HG02943 (cell line): ENCODE results near the gene ADGRV1.

Source experiments
- ATAC-seq: cut with Tn5 transposase; IDR thresholded peaks from one replicate; pipeline ENCODE4 v1.9.1; 2021; ENCODE audit warnings: mild to moderate bottlenecking, low read depth, moderate library complexity; ENCODE audit not compliant: unreplicated experiment

ADGRV1 gene

GRCh38 chr5:90930062-90930461 is 371.5 kb downstream of the ADGRV1 start:
- no peak for ATAC-seq

DNA sequence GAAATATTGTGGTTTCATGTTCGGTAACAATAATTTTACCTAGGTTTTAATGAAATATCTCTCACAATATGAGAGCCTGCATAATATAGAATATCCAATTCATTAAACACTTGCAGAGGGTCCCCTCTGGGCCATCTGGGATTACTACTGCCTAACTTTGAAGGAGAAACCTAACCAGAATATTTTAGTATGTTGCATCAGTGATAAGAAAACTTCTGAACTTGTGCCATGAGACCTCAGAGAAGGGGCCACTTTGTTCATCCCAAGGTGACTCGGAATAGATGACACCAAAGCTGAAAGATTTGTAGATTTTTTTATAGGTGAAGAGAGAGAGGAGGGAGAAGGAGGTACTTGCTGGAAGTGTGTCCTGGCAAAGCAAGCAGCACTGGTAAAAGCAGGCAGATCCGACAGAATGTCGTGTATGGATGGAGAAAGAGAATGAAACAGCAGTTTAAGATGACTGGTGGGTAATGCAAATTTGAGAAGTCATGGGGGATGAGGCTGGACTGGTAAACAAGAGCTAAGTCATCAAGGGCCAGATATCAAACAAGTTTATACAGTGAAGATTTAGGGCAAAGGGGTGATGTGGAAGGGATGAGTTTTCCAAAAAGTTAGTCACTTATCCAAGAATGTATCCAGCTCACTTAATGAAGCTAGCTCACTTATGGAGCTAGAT is 372.3 kb downstream of the ADGRV1 start:
- no peak for ATAC-seq

- no peak for ATAC-seq
Measured at GRCh38 chr5:90932052-90932699, 373.6 kb downstream of the ADGRV1 start.

DNA sequence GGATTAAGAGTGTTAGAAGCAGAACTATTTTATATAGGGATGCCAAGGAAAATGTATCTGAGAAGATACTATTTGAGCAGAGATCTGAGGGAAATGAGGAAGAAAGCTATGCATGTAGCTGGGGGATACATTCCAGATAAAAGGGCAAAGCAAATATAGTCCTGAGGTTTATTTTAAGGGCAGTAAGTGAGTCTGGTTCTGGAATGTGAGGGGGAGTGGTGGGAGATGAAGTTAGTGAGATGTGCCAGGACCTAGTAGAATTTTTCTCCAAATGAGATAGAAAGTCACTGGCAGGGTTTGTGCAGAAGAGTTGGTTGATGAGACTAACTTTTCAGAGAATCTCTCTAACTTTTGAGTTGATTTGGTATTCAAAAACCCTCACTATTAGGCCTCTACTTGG is 374.7 kb downstream of the ADGRV1 start:
- no peak for ATAC-seq

DNA sequence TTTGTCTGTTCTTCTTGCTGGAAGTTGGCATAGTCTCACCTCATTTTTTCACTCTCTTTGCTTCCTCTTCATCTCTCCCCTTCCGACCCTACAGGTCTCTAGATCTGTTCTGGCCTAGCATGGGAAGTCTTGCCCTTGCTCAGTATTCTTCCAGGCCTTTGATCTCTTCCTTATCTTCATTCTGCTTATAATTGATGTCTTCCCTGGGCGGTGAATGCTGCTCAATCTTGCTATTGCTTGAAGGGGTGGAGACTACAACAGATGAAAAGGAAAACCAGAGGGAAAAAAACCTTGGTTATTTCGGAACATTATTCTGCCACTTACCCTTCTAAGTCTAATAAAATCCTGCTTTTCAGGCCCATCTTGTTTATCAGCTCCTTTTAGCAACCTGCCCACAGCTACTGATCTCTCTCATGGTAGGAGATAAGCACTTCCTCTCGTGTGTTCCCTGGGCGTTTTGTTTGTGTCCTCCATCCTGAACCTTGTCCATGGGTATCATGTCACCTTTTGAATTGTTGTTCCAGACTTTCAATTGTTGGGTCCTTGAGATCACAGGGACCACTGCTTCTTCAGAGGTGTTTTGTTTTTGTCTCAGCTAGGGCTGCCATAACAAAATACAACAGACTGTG is 375.6 kb downstream of the ADGRV1 start:
- ATAC-seq = no peak

- no peak for ATAC-seq
Measured at GRCh38 chr5:90934738-90935137, 376.1 kb downstream of the ADGRV1 start.

DNA sequence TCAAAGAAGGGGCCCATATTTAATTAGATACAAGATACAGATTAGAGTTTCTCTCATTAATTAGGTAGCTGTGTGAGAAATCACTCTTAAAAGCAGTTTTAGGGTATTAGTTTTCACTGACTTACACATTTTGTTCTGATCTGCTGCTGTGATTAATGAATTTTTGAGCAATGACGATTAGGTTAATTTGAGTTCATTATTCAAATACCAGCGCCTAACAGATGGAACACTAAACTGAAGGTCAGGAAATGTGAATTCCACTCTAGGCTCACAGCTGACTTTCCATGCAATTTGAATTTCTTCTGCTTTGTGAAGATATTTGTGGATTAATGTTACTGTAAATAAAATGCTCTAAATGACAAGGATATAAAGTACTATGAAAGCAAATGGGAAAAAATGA is 380.6 kb downstream of the ADGRV1 start:
- ATAC-seq = no peak

DNA sequence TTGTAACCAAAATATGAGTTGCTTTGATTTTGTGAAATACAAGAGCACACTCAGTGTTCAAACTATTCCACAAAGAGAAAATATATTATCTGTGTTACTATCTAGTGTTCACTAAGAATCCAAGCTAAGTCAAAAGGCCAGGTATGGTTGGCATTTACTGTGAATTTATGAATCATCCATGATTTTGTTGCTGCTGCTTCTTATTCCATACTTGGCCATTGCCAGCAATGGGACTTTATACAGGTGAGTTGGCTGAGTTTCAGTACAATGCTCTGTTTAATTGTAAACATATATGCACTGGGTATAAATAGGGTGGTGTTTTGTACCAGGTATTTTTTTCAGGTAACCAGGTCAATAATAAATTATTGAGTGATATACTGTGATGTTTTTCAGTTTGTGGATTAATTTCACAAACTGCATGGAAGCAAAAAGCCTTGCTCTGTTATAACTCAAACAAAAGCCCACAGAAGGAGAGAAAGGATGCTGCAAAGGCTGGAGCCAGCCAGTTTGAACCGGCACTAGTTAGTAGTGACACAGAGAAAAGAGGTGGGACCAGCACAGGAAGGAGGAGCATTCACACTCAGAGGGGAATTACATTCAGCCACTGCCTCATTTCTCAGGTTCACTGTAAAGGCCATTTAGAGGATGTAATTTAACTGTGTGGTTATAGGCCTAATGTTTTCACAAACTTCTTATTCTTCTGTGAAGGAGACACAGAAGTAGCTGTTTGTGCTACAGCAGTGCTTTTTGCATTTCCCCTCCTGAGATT is 381.8 kb downstream of the ADGRV1 start:
- ATAC-seq = peak; percentile 99

DNA sequence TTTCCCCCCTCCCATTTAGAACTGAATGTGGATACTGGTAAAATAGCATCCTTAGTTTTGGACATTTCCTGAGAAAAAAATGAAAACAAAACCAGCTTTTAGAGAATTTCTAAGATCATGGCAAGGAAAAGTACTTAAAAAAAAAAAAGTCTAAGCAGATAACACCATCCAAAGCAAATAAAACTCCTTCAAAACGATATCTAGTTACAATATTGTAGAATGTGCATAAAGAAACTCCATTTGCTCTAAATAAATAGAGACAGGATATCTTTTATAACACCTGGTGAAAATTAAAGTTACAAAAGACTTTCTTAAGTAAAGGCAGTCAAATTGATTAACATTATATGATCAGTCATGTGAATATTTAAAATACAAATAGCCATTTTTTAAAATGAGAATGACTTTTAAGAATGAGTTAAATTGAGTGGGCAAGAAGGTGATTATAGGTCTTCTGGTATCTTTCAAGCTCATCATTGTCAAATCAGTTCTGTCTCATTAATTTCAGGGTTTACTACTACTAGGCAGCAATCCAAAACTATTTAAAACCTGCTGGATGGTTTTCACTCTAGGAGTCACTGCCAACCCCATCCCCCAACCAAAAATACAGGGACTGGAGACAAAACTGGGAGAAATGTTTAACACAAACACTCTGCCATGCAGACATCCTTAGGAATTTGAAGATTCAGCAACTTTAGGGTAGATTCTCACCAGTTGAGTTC is 382.6 kb downstream of the ADGRV1 start:
- no peak for ATAC-seq

- ATAC-seq = no peak
Measured at GRCh38 chr5:90944116-90944515, 385.5 kb downstream of the ADGRV1 start.

GRCh38 chr5:90947667-90948066 is 389.1 kb downstream of the ADGRV1 start:
- ATAC-seq = no peak

GRCh38 chr5:90948969-90949368 is 390.4 kb downstream of the ADGRV1 start:
- no peak for ATAC-seq

DNA sequence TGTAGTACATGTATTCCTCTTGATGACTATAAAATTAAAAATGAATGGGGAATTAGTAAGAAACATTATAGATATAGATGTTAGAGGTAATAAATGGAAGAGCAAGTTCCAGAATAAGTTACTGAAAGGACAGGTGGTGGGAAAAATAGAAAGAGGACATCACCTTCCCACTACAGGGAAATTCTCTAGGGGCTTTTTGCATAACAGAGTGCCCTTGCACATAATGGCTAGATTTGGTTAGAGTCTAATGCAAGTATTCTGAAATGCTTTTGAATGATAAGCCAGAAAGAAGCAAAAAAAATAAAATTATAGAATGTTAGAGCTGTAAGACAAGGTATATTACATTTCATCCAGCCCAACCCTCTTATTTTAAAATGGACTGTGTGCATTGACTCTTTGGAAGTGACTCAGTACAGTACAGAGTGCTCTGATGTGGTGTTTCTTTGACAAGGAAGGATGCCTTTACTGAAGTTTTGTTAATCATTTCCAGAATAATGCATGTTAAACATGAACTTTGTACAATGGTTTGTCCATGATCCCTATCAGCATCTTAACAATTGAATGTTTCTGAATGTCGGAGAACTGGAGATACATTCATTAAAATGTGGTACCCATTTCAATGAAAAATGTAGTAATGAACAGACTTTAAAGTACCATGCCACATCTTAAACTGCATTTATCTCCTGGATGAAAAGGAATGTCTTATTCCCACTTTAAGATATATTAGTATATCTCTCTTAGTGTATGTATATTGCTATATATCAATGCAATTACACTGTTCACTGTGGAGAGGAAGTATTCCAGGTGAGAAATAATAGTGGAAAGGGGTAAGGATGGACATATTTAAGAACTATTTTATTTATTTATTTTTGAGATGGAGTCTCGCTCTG is 391.1 kb downstream of the ADGRV1 start:
- no peak for ATAC-seq

- no peak for ATAC-seq
Measured at GRCh38 chr5:90955001-90955635, 396.5 kb downstream of the ADGRV1 start.

DNA sequence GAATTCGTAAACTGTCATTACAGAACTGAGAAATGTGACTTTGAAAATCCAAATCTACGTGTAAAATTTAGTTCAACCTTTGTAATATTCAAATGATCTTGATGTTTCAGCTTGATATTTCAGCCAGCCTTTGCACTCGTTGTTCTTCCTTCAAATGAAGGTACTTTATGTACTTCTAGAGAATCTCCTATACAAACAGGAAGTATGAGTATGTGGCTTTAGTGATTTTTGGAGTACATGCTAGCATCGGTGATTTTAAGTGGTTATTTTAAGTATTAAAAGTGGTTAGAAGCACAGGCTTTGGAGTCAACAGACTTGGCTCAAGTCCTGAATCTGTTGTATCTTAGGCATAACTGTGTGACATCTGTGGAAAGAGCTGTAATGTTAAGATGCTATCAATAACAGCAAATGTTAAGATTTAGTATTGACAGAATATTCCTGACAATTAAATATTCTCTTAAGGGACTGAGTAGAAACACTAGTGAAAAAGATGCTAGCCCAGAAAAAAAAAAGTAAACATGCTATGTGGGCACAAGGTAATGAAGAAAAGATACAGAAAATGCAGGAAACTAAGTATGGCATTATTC is 398.0 kb downstream of the ADGRV1 start:
- ATAC-seq = no peak

GRCh38 chr5:90957906-90958305 is 399.3 kb downstream of the ADGRV1 start:
- ATAC-seq = no peak

DNA sequence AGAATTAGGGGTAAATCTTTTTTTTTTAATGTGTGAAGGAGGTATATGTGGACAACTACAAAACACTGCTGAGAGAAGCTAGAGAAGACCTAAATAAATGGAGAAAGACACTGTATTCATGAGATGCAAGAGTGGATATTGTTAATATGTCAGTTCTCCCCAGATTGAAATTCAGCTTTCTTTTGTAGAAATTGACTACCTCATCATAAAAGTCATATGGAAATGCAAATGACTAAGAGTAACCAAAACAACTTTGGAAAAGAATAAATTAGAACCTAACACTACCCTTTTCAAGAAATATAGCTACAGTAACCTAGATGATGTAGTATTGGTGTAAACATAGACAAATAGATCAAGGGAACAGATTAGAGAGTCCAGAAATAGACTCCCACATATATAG is 400.7 kb downstream of the ADGRV1 start:
- no peak for ATAC-seq

GRCh38 chr5:90962481-90962880 is 403.9 kb downstream of the ADGRV1 start:
- ATAC-seq = no peak
